SU-DHL-6 (cell line): ENCODE results near the gene SPNS3.

Experiments
- EZH2phosphoT487 ChIP-seq: fragments of 200-600 bp; sonication (generic), shearing (Covaris generic); conservative IDR thresholded peaks from 2 replicates; pipeline ENCODE4 v1.6.1; 2018; ENCODE audit warnings: mild to moderate bottlenecking, antibody characterized with exemption, low read length, moderate library complexity, mixed read lengths
- TF ChIP-seq, protein P1 (sequence below): fragments of 200-600 bp; sonication (generic); IDR thresholded peaks from one replicate; pipeline ENCODE4 v1.5.1; 2017; ENCODE audit warnings: antibody characterized with exemption, mild to moderate bottlenecking, low read length, moderate library complexity; ENCODE audit not compliant: insufficient read depth, poor library complexity, severe bottlenecking

DNA sequence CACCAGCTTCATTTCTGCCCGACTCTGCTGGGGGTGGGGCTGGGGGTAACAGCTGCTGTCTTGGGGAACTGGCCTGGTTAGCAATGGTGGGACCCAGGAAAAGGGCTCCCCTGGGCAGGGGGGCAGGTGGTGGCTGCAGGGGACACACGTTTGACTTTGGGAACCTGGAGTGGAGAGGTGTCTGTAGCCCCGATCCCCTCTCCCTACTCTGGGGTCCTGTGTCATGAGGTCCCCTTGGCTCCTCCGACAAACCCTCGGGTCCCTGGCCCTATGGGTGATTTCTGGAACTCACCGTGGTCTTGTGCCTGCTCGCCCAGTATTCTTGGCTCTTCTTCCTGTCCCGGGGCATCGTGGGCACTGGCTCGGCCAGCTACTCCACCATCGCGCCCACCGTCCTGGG lies 12.0 kb downstream of the SPNS3 start:
- TF ChIP-seq, protein P1, sequence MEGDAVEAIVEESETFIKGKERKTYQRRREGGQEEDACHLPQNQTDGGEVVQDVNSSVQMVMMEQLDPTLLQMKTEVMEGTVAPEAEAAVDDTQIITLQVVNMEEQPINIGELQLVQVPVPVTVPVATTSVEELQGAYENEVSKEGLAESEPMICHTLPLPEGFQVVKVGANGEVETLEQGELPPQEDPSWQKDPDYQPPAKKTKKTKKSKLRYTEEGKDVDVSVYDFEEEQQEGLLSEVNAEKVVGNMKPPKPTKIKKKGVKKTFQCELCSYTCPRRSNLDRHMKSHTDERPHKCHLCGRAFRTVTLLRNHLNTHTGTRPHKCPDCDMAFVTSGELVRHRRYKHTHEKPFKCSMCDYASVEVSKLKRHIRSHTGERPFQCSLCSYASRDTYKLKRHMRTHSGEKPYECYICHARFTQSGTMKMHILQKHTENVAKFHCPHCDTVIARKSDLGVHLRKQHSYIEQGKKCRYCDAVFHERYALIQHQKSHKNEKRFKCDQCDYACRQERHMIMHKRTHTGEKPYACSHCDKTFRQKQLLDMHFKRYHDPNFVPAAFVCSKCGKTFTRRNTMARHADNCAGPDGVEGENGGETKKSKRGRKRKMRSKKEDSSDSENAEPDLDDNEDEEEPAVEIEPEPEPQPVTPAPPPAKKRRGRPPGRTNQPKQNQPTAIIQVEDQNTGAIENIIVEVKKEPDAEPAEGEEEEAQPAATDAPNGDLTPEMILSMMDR = no peak
- no peak for TF ChIP-seq EZH2phosphoT487
